Subcutaneous adipose tissue (tissue), 4 donors: ENCODE results near the gene MTRR. TPM values are rescaled to one million over a fixed set of nuclear protein-coding genes. Genes with fewer than 3 reads are reported as not detected.

Experiments used
- CTCF ChIP-seq: fragments of 450-650 bp; IDR thresholded peaks from one replicate; pipeline ENCODE4 v1.5.1; 2016; ENCODE audit warnings: low read depth, mild to moderate bottlenecking, control low read depth, antibody characterized with exemption, moderate library complexity
- total RNA-seq, 4 donors: library from RNA; depleted of rRNA; stranded (reverse); fragments of >200 nt; gene quantifications; one replicate each; pipeline ENCODE4 v1.1.0, GENCODE V29; 2016

The MTRR gene
- total RNA-seq, 4 donors from 2014 or later, result 25.4 to 58.7 (median 31.8) TPM

GRCh38 chr5:7871653-7872052 is 2.7 kb downstream of the MTRR start:
- no peak for TF ChIP-seq CTCF

GRCh38 chr5:7872517-7873130 is 3.7 kb downstream of the MTRR start:
- no peak for TF ChIP-seq CTCF

- no peak for TF ChIP-seq CTCF
These were observed 4.3 kb downstream of the MTRR start for GRCh38 chr5:7873216-7873615.

GRCh38 chr5:7874639-7875038 is 5.7 kb downstream of the MTRR start:
- TF ChIP-seq CTCF, result no peak

GRCh38 chr5:7875151-7875550 is 6.2 kb downstream of the MTRR start:
- no peak for TF ChIP-seq CTCF

GRCh38 chr5:7876867-7877266 is 7.9 kb downstream of the MTRR start:
- TF ChIP-seq CTCF, result no peak

- no peak for TF ChIP-seq CTCF
These were observed 8.9 kb downstream of the MTRR start for GRCh38 chr5:7877851-7878250.
